Smooth muscle cell (in vitro differentiated cells): Measurements from ENCODE around the gene UBXN2A. TPM values are rescaled to one million over a fixed set of nuclear protein-coding genes. Genes with fewer than 3 reads are reported as not detected.
A peak's percentile ranks its signal among the peaks of the same experiment; 100 is the strongest.

ENCODE experiments used
- DNase-seq: peaks from one replicate; lab custom pipeline; 2025; ENCODE audit not compliant: unreplicated experiment; lab: John Stamatoyannopoulos, UW
- H2AFZ ChIP-seq: fragments of 200-600 bp; sonication (generic); 2 replicates; pipeline ENCODE4 v1.6.0; 2016; ENCODE audit warnings: antibody characterized with exemption, low read depth, mild to moderate bottlenecking
- H3F3A ChIP-seq: fragments of 200-600 bp; sonication (generic); 2 replicates; pipeline ENCODE4 v1.6.0; 2017; ENCODE audit warnings: antibody characterized with exemption, low read depth
- H3K27ac ChIP-seq: fragments of 200-600 bp; sonication (generic); 2 replicates; pipeline ENCODE4 v1.5.1; 2016; ENCODE audit warnings: low read depth, mild to moderate bottlenecking
- H3K27me3 ChIP-seq: fragments of 200-600 bp; sonication (generic); 2 replicates; pipeline ENCODE4 v1.6.1; 2016; ENCODE audit warnings: low read depth, mild to moderate bottlenecking
- H3K36me3 ChIP-seq: fragments of 200-600 bp; sonication (generic); 2 replicates; pipeline ENCODE4 v1.5.1; 2016; ENCODE audit warnings: low read depth
- H3K4me1 ChIP-seq: fragments of 200-600 bp; sonication (generic); 2 replicates; pipeline ENCODE4 v1.5.1; 2016; ENCODE audit warnings: low read depth
- H3K4me2 ChIP-seq: fragments of 200-600 bp; sonication (generic); 2 replicates; pipeline ENCODE4 v1.6.0; 2016; ENCODE audit warnings: mild to moderate bottlenecking
- H3K4me3 ChIP-seq: fragments of 200-600 bp; sonication (generic); 2 replicates; pipeline ENCODE4 v1.5.1; 2016; ENCODE audit warnings: mild to moderate bottlenecking
- H3K79me2 ChIP-seq: fragments of 200-600 bp; sonication (generic); 2 replicates; pipeline ENCODE4 v1.6.0; 2016; ENCODE audit warnings: low read depth, mild to moderate bottlenecking
- H3K9ac ChIP-seq: fragments of 200-600 bp; sonication (generic); 2 replicates; pipeline ENCODE4 v1.6.0; 2016; ENCODE audit warnings: low read depth
- H3K9me3 ChIP-seq: fragments of 200-600 bp; sonication (generic); replicated peaks from 2 replicates; pipeline ENCODE4 v1.5.1; 2016; ENCODE audit warnings: low read depth
- H4K20me1 ChIP-seq: fragments of 200-600 bp; sonication (generic); 2 replicates; pipeline ENCODE4 v1.6.0; 2016; ENCODE audit warnings: low read depth
- CTCF ChIP-seq: fragments of 200-600 bp; sonication (generic); IDR thresholded peaks from 2 replicates; pipeline ENCODE4 v1.5.1; 2017; ENCODE audit warnings: borderline replicate concordance, mild to moderate bottlenecking, antibody characterized with exemption; ENCODE audit not compliant: insufficient read depth, poor library complexity, severe bottlenecking
- whole genome bisulfite sequencing: methylation state at CpG from one replicate; pipeline ENCODE4 v1.1.7; 2016; ENCODE audit warnings: low lambda C conversion rate; 5-methylcytosine and 5-hydroxymethylcytosine counted together
- polyA plus RNA-seq: library from polyadenylated mRNA; unstranded; fragments of >200 nt; fragmentation: Nextera tagmentation; extraction: Ambion mirVana; gene quantifications from 2 replicates; pipeline ENCODE4 v1.2.1, GENCODE V29; 2016
- total RNA-seq: library from RNA; depleted of rRNA; stranded (reverse); fragments of >200 nt; gene quantifications from 2 replicates; pipeline ENCODE4 v1.2.3, GENCODE V29; 2014

The UBXN2A gene
- total and polyA plus RNA-seq, 2 experiments from 2014 or later, result 15.5 to 21.6 TPM

DNA sequence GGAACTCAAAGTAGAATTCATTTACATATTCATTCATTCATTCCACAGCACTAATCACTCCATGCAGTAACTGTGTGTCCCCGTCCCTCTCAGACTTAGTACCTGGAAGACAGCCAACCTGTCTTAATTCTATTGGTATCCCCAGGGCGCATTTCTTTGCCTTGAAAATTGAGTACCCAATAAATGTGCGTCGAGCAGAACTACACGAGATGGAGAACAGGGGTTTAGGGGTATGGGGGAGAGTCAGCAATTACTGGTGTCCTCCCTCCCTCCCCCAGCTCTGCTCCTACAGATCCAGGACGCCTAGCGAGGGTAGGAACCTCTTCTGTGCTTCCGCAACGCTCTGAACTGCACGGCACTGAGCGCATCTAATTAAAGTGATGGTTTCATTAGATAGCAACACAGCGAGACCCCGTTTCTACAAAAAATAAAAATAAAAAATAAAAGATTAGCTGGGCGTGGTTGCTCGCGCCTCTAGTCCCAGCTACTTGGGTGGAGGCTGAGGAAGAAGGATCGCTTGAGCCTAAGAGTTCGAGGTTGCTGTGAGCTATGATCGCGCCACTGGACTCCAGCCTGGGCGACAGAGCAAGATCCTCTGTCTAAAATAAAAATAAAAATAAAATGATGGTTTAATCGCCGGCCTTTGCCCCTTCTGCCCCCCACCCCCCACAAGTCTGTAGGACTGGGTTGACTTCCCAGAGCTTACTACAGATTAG is 108.7 kb downstream of the UBXN2A start:
- 45% methylated on average over 23 of the region's 23 CpGs for WGBS
- Histone ChIP-seq H3K9ac (no peak overlapping the region), H3K27ac (no peak overlapping the region)

DNA sequence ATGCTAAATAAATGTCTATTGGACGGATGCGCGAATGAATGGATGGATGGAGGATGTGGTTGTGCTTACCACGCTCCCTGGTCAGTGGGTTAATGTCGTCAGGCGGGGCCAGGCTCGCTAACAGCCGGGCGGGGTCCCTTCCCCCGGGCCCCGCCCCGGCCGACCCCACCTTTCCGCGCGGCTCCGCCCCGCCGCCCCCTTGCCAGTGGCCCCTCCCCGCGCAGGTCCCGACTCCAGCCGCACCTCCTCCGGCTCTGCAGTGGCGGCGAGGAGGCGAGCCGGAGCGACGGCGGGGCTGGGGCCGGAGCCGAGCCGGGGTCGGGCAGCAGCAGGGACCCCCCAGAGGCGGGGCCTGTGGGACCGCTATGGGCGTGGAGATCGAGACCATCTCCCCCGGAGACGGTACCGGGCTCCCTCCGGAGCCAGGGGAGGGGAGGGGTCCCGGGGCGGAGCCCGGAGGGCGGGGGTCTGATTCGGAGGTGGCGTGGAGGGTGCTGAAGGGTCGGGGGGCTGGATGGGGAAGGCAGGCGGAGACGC is 109.3 kb downstream of the UBXN2A start, which contains the start of gene FKBP1B:
FKBP1B (plus strand) TSS at position 257 of the 537 bp plus-strand sequence; CDS start at position 366, 109 bp downstream.
- Histone ChIP-seq H3K36me3 (no peaks in the 10 kb centered on the region), H3K4me2 (peak within 1 kb of the TSS; percentile 100), H3K27ac (no peak within 1 kb of the TSS), H3K4me1 (peaks cover 13% of the 10 kb centered on the region), H3K79me2 (peaks cover 20% of the 10 kb centered on the region), H4K20me1 (no peaks in the 10 kb centered on the region), H3K9ac (peak within 1 kb of the TSS; percentile 62), H3K4me3 (peak within 1 kb of the TSS; percentile 93), H2AFZ (peak within 1 kb of the TSS; percentile 86), H3K9me3 (no peaks in the 10 kb centered on the region), H3F3A (no peaks in the 10 kb centered on the region), H3K27me3 (no peaks in the 10 kb centered on the region)
- no peak for DNase-seq
- WGBS, result 0% methylated on average over 4 of the region's 52 CpGs
- TF ChIP-seq CTCF, result no peak

More for the DNA sequence above, 108.7 kb downstream of the UBXN2A start:
- Histone ChIP-seq H3K36me3 (no peaks in the 10 kb centered on the region), H3K4me3 (peak overlapping the region; percentile 93), H3K9me3 (no peaks in the 10 kb centered on the region), H3K79me2 (peaks cover 25% of the 10 kb centered on the region), H3F3A (no peaks in the 10 kb centered on the region), H4K20me1 (no peaks in the 10 kb centered on the region), H3K4me1 (peaks cover 13% of the 10 kb centered on the region), H3K4me2 (peak overlapping the region; percentile 100), H2AFZ (peak overlapping the region; percentile 86), H3K27me3 (no peaks in the 10 kb centered on the region)
- no peak for TF ChIP-seq CTCF
- DNase-seq, result no peak

DNA sequence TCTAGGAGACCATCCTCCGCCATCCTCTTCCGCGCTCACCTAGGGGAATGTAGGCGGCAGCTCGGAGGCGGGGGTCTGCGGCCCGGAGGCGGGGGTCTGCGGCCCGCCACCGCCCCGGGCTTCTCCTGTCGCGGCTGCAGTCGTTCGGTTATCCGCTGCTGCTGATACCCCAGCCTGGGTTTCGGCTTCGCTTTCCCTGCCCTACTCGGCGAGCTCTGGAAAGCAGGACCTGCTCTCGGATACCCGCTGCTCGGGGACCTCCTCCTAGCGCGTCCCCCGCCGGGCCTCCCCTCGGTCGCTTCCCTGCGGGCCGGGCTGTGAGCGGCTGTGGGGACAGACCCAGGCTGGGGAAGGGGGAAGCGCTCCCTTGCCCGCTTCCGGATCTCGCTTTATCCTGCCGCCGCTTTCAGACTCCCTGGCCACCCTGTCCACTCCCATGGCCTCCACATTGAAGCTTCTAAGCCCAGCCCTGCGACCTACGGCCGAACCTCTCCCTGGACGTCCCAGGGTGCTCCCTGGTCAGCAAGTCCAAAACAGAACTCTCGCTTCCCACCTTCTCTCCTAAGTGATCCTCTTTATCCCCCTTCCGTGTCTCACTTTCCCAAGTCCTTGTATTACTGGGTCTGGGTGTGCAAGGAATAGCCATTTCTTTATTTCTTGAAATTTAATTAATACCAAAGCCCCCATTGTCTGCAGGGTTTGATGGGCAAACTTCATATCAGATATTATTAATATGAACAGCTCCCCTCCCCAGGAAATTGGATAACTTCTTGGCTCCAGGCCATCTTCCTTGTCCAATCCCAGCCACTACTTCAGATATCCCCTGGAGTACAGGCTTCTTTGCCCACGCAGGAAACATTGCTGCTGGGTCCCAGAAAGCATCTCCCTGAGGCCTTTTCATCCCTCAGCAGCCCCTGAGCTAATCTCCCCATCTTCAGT is 110.0 kb downstream of the UBXN2A start:
- peak overlapping the region; percentile 93 for H3K4me3 ChIP-seq
- peak overlapping the region; percentile 62 for H3K9ac ChIP-seq
- H3K27me3 ChIP-seq, result no peaks in the 10 kb centered on the region
- H3K79me2 ChIP-seq, result peaks cover 13% of the 10 kb centered on the region
- H3K4me1 ChIP-seq, result peaks cover 13% of the 10 kb centered on the region
- no peaks in the 10 kb centered on the region for H4K20me1 ChIP-seq
- peak overlapping the region; percentile 100 for H3K4me2 ChIP-seq
- no peak overlapping the region for H3K27ac ChIP-seq
- no peaks in the 10 kb centered on the region for H3K9me3 ChIP-seq
- no peak for TF ChIP-seq CTCF
- no peaks in the 10 kb centered on the region for H3F3A ChIP-seq
- no peaks in the 10 kb centered on the region for H3K36me3 ChIP-seq
- WGBS, result 4% methylated on average over 28 of the region's 47 CpGs
- H2AFZ ChIP-seq, result peak overlapping the region; percentile 86
- DNase-seq, result no peak
